G401 (cell line): ENCODE data around the gene NT5C2. TPM values are rescaled to one million over a fixed set of nuclear protein-coding genes. Genes with fewer than 3 reads are reported as not detected.

ENCODE experiments used
- DNase-seq: peaks from one replicate; pipeline ENCODE4 v3.0.0-alpha.2; 2015; ENCODE audit warnings: low spot score
- in situ Hi-C: cut with HindIII; loops from 2 replicates; pipeline ENCODE4 v1.10.0; 2016; ENCODE audit warnings: low sequenced_read_pairs, mixed read lengths
- total RNA-seq: library from RNA; depleted of rRNA; stranded (reverse); fragments of >200 nt; shearing (Covaris generic); gene quantifications from 2 replicates; pipeline ENCODE4 v1.2.3, GENCODE V29; 2014

NT5C2 gene
- total RNA-seq, 1 experiment from 2014 or later, result 121 TPM

- in situ Hi-C loops, result no loop called here
- no peak for DNase-seq
These were observed 86.5 kb downstream of the NT5C2 start for GRCh38 chr10:103106539-103106938.

- no peak for DNase-seq
- in situ Hi-C loops, result no loop called here
These were observed 87.6 kb downstream of the NT5C2 start for GRCh38 chr10:103105462-103105861.

GRCh38 chr10:103104721-103105120 is 88.4 kb downstream of the NT5C2 start:
- in situ Hi-C loops, result no loop called here
- no peak for DNase-seq

- in situ Hi-C loops, result no loop called here
- DNase-seq, result no peak
These were observed 89.1 kb downstream of the NT5C2 start for GRCh38 chr10:103103989-103104388.

- DNase-seq, result no peak
- in situ Hi-C loops, result no loop called here
These were observed 90.9 kb downstream of the NT5C2 start for GRCh38 chr10:103102195-103102594.

- DNase-seq, result no peak
- in situ Hi-C loops, result no loop called here
These were observed 92.5 kb downstream of the NT5C2 start for GRCh38 chr10:103100620-103101019.

- no peak for DNase-seq
- in situ Hi-C loops, result no loop called here
These were observed 94.8 kb downstream of the NT5C2 start for GRCh38 chr10:103098240-103098639.

- in situ Hi-C loops, result no loop called here
- no peak for DNase-seq
These were observed 96.9 kb downstream of the NT5C2 start for GRCh38 chr10:103096130-103096529.

- no peak for DNase-seq
- in situ Hi-C loops, result no loop called here
These were observed 98.1 kb downstream of the NT5C2 start for GRCh38 chr10:103095005-103095404.

- in situ Hi-C loops, result no loop called here
- DNase-seq, result no peak
These were observed 102.2 kb downstream of the NT5C2 start for GRCh38 chr10:103090911-103091310.

GRCh38 chr10:103089493-103089892 is 103.6 kb downstream of the NT5C2 start:
- in situ Hi-C loops, result no loop called here
- no peak for DNase-seq

GRCh38 chr10:103086799-103087198 is 106.3 kb downstream of the NT5C2 start:
- no peak for DNase-seq
- in situ Hi-C loops, result no loop called here

- no peak for DNase-seq
- in situ Hi-C loops, result no loop called here
These were observed 106.8 kb downstream of the NT5C2 start for GRCh38 chr10:103086261-103086660.

GRCh38 chr10:103083977-103084320 is 109.1 kb downstream of the NT5C2 start:
- in situ Hi-C loops, result no loop called here
- DNase-seq, result no peak

- no peak for DNase-seq
- in situ Hi-C loops, result no loop called here
These were observed 109.7 kb downstream of the NT5C2 start for GRCh38 chr10:103083266-103083976.

GRCh38 chr10:103082683-103083082 is 110.4 kb downstream of the NT5C2 start:
- in situ Hi-C loops, result no loop called here

GRCh38 chr10:103080891-103081581 is 112.0 kb downstream of the NT5C2 start:
- no peak for DNase-seq
- in situ Hi-C loops, result no loop called here

More at GRCh38 chr10:103082683-103083082, 110.4 kb downstream of the NT5C2 start:
- DNase-seq, result no peak

- DNase-seq, result no peak
- in situ Hi-C loops, result no loop called here
These were observed 113.1 kb downstream of the NT5C2 start for GRCh38 chr10:103079946-103080345.

- DNase-seq, result no peak
- in situ Hi-C loops, result no loop called here
These were observed 114.0 kb downstream of the NT5C2 start for GRCh38 chr10:103079100-103079499.

GRCh38 chr10:103078676-103079075 is 114.4 kb downstream of the NT5C2 start:
- in situ Hi-C loops, result no loop called here
- no peak for DNase-seq

- no peak for DNase-seq
- in situ Hi-C loops, result no loop called here
These were observed 114.8 kb downstream of the NT5C2 start for GRCh38 chr10:103078309-103078615.
